ENCODE data around the gene EXOC8. TPM values are rescaled to one million over a fixed set of nuclear protein-coding genes. Genes with fewer than 3 reads are reported as not detected.
A peak's percentile ranks its signal among the peaks of the same experiment; 100 is the strongest.

EXOC8 gene
- total and polyA plus RNA-seq, 2 of the 13 experiments (the other 11 are each of a cell fraction or from before 2014, with no cell fraction given) = 2.1 to 7.9 TPM

GRCh38 chr1:231334079-231334666 lies 3.5 kb downstream of the EXOC8 start:
- no peak for ATAC-seq
- ChIA-PET POLR2A (no interaction called here), CTCF (ENCODE audit: low intra/inter-chr PET ratio, low total read pairs) (no interaction called here)
- Histone ChIP-seq H3K9me3 (ENCODE audit: low read length) (no peaks in the 10 kb centered on the region), H3K27ac (ENCODE audit: extremely low read length, insufficient read depth, low read length) (no peak overlapping the region), H4K20me1 (ENCODE audit: insufficient read depth, low read length) (peaks cover 10% of the 10 kb centered on the region; the same call in 1 of the 2 replicates), H2AFZ (ENCODE audit: low read length) (no peak overlapping the region), H3K4me3 (replicated peaks in 1 of 3; ENCODE audit: insufficient read depth in 1 of 3, low read depth in 2 of 3, low read length in 3 of 3) (peak overlapping the region; percentile 37 to 93 (median 62)), H3K36me3 (replicated peaks in 1 of 2; ENCODE audit: control insufficient read depth in 1 of 2, insufficient read depth in 2 of 2, low read length in 2 of 2) (no peaks in the 10 kb centered on the region), H3K4me2 (ENCODE audit: low read depth, low read length) (peak overlapping the region; percentile 97), H3K79me2 (ENCODE audit: insufficient read depth, low read length) (peaks cover 61% of the 10 kb centered on the region), H3K4me1 (ENCODE audit: insufficient read depth, low read length) (peaks cover 28% of the 10 kb centered on the region), H3K27me3 (ENCODE audit: control insufficient read depth in 1 of 2, insufficient read depth in 2 of 2, low read length in 2 of 2) (no peaks in the 10 kb centered on the region; a peak in 1 of 5 replicates), H3K9ac (ENCODE audit: insufficient read depth, low read depth, low read length) (peak overlapping the region; percentile 44; the same call in 1 of the 2 replicates)
- no peak for DNase-seq (ENCODE audit: low spot score)
- WGBS (ENCODE audit: low lambda C conversion rate) = 64% methylated on average over 1 of the region's 1 CpG
- in situ Hi-C loops (cut with HindIII; ENCODE audit: extremely low pct_ligation_motif_present, low pct_unique_long_range_greater_than_20kb) = no loop called here
- intact Hi-C loops (cut with micrococcal nuclease; ENCODE audit: unreplicated experiment) = no loop called here
- TF ChIP-seq HOXA9 (CRISPR knock-in tag; IDR thresholded peaks at IDR 0.05; ENCODE audit: borderline replicate concordance) (no peak), ZIK1 (CRISPR knock-in tag; IDR thresholded peaks at IDR 0.05; ENCODE audit: borderline replicate concordance, low read depth) (no peak), ZBTB14 (CRISPR knock-in tag; IDR thresholded peaks at IDR 0.05) (no peak), RBM39 (IDR thresholded peaks at IDR 0.05; ENCODE audit: low read depth, low read length, poor library complexity, severe bottlenecking) (no peak), ZNF224 (CRISPR knock-in tag; IDR thresholded peaks at IDR 0.05) (no peak), ZNF331 (CRISPR knock-in tag; IDR thresholded peaks at IDR 0.05) (no peak), PRDM15 (CRISPR knock-in tag; IDR thresholded peaks at IDR 0.05) (peak; percentile 67; the same call in 1 of the 2 replicates), ZSCAN30 (CRISPR knock-in tag; IDR thresholded peaks at IDR 0.05) (no peak)
- FAIRE-seq = no peak
- BruUV-seq (replicated peaks) = no TSS peak

Data from HepG2 (cell line).